ENCODE measurements around the gene TEDC1.

DNA sequence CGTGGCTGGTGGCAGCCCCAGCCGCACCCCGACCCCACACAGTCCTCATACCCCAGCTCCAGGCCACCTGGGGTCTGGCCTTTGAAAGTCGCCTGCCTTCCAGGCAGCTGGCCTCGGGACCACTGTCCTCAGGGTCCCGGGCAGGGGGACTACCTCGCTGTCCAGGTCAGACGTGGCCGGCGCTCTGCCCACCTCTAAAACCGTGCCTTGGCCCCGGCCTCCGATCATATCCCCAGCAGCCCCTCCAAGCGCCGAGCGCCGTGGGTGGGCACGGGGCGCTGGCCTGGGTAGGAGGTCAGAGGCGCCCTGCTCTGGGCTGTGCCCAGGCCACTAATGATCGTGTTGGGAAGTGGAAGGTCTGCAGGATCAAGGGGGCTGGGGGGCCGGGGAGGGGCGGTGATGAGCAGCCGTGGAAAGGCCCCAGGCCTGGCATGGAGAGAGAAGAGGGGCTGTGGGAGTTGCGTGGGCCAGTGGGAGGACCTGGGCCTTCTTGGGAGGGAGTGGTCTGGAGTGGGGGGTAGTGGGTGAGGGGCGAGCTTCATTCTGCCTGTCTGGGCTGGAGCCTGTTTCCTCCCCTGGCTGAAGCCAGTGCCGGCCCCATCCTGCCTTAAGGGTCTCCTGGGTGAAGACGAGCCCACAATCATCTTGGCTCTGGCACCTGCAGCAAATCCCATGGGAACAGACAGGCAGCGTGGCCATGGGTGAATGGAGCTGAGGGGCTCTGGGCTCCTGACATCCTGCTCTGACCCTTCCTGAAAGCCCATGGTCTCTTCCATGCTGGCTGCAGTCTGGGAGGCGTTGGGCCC lies 40.2 kb downstream of the TEDC1 start:
- TF ChIP-seq, protein P1, sequence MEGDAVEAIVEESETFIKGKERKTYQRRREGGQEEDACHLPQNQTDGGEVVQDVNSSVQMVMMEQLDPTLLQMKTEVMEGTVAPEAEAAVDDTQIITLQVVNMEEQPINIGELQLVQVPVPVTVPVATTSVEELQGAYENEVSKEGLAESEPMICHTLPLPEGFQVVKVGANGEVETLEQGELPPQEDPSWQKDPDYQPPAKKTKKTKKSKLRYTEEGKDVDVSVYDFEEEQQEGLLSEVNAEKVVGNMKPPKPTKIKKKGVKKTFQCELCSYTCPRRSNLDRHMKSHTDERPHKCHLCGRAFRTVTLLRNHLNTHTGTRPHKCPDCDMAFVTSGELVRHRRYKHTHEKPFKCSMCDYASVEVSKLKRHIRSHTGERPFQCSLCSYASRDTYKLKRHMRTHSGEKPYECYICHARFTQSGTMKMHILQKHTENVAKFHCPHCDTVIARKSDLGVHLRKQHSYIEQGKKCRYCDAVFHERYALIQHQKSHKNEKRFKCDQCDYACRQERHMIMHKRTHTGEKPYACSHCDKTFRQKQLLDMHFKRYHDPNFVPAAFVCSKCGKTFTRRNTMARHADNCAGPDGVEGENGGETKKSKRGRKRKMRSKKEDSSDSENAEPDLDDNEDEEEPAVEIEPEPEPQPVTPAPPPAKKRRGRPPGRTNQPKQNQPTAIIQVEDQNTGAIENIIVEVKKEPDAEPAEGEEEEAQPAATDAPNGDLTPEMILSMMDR (IDR thresholded peaks at IDR 0.05), result no peak
- no peak for TF ChIP-seq POLR2A (IDR thresholded peaks at IDR 0.05)
